GM18502 (cell line): ENCODE results near the gene SUMO3.

Experiments used
- ATAC-seq: cut with Tn5 transposase; IDR thresholded peaks from one replicate; pipeline ENCODE4 v1.9.1; 2021; ENCODE audit warnings: mild to moderate bottlenecking; ENCODE audit not compliant: unreplicated experiment, poor library complexity

The SUMO3 gene

DNA sequence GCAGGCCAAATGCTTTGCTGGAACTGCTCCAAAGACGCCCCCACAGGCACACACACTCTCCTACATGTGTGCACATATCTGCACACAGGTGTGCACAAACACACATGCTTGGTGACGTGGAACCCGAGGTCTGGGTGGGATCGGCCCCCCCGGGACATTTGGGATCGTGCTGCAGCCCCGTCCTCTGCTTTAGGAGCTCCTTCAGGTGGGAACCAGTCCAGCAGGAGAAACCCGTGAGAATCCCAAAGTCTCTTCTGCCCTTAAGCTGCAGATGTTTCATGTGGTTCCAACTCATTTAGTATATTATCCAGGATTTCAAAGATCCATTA is 54.8 kb downstream of the SUMO3 start:
- no peak for ATAC-seq

DNA sequence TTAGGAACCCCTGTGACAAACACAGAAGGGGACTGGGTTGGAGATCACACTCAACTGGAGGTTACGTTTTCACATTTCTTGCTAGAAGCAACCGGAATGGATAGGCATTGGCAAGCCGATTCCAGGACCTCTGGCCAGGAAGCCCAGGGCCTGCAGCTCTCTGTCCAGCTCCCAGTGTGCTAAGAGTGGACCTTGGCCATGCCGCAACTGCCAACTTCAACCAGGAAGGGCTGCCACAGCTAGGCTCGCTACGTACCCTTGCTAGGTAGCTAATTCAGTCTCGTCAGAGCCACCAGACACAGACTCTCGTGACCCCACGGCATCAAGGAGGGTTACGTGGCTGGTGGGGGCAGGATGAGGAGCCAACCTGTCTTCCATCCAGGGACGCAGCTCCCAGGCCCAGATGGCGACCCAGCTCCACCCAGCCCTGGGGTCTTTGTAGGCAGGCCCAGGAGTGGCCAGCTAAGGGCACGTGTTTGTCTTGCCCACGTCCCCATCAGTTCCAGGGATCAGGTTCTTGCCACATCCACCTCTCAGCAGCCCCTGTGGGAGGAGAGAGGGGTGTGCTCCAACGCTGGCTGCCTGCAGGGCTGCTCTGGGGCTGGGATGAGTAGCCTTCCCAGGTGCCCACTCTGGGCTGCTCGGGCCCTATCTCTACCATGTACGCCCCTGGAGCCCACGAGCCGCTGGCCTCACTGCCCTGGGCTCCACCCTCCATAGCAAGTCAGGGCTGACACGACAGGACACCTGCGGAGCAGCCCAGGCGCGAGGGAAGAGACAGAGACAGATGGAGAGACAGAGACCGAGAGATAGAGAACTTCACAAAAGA is 55.4 kb downstream of the SUMO3 start:
- ATAC-seq, result no peak

DNA sequence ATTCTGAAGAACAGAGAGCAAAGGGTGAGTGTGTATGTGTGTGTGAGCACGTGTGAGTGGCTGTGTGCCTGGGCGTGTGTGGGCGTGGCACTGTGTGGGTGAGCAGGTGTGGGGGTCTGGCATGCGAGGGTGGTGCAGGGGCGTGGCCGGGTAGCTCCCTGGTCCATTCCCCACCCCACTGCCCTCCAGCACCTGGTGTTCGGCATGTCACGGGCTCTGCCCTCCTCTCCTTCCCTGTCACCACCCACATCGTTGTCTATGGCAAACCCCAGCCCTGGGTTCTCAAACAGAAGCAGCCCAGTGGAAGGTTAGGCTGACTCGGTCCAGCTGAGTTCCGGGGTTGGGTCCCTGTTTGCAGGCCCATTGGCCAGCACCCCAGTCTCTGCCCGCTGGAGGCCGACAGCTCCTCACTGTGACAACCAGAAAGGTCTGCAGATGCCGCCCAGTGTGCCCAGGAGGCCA is 56.1 kb downstream of the SUMO3 start:
- no peak for ATAC-seq

DNA sequence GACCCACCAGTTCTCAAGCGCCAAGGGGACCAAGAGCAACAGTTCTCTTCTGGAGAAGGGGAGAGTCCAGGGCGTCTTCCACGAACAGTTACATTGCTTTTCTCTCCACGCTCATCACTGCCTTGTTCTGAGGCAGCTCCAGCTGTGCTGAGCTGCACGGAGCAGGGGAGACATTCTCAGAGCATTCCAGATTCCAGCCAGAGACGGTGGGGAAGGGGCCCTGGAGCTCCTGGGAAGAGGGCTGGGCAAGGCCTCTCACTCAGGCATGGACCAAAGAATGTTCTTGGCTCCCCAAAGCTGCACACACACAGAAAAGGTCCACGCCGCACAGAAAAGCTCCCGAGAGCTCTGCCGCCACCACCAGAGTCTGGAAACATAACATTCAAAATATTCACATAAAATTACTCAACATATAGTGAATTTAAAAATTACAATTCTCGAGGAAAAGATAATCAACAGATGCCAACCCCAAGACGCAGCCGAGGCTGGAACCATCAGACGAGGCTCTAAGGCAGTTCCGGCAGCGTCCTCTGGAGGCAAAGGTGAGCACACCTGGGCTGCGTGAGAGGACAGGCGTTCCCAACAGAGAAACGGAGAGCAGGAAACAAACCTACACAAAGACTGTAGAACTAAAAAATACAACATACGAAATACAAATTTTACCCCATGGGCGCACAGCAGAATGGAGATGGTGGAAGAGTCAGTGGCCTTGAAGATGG is 56.7 kb downstream of the SUMO3 start:
- ATAC-seq, result no peak

DNA sequence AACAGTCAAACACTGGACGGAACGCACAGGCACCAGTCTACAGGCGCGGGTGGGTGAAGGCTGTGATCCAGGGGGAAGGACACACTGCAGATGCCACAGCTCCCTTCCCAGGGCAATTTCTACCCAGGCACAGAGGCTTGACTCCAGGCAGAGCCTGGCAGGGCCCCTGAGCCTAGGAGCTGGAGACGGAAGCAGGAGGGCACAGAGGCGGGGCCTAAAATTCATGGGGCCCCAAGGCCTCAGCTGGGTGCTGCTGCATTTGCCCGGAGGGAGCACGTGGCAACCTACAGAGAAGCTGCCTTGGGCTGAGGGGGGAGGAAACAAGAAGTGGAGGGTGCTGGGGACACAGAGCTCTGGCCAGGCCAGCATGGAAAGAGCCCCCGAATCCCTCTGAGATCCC is 57.5 kb downstream of the SUMO3 start:
- ATAC-seq, result no peak

DNA sequence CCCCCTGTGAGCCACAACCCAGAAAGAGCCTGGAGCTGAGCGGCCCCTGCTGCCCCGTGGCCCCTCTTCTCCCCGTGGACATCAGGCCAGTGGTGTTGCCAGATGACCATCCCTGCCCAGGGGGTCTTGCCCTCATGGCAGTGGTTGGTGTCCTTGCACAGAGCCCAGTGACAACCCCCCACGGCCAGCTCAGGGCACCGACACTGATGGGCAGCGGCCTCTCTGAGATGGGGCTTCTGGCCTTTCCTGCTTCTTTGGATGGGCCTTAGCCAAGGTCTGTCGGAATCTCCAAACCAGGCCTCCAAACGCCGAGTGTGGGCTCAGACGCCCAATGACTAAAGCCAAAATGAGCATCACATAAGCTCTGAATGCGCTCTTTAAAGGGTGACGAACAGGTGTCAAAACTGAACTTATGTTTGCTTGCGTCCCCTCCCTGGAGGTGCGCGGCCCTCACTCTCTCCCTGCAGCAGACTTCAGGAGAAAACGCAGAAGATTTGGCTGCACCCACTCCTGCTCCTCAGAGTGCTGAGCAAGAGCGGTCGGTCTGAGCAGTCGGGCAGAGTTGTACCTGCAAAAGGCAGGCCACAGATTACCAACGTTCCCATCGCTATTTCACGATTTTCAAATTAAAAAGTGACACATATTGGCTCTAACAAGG is 58.1 kb downstream of the SUMO3 start:
- ATAC-seq, result no peak

DNA sequence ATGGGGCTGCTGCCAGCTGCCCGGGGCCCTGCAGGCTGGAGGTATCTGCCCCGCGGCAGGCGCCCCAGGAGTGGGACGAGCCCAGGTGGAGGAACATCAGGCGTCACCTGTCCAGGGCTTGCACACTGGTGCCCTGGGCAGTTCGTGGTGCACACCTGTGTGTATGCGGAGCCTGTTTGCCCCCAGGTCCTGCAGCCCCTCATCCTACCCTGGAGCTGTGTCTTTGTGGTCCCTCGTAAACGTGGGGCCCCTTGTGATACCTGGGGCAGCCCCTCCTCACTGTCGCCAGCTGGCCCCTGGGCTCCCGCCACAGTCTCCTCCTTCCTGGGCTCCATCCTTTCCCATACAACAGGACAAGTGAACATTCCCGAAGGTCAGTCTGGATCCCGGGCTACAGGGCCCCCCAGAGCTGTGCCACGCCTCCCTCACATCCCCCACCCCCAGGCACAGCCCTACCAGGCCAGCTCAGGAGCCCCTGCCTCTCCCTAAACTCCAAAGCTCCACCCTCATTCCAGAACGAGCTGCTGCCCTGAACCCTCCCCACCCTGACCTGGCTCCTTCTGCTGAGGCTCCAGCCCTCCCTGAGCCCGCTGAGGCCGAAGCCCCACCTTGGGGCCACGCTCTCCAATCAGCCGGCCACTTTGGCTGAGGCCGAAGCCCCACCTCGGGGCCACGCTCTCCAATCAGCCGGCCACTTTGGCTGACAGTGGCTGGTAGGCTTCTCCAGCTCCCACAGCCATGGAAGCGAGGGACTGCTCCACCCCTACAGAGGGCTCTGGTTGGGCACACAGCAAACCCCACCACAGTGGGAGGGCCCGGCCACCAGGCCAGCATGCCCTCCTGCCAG is 58.9 kb downstream of the SUMO3 start:
- ATAC-seq, result no peak

DNA sequence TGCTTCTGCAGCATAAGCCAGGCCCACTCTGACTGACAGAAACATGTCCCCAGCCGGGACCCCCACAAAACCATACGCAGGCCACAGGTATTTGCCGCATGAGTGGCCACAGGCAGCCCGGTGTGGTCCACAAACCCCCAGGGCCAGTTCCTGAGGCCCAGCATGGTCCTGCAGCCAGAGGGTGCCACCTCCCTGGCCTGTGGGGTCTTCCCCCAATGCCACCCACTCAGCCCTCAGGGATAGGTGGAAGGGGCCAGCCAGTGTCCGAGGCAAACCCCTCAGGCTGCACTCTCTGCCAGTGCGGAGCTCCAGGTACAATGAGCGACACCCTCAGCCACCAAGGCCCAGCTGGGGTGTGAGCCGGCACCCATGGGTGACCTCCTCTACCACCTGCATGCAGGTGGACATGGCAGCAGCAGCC is 59.7 kb downstream of the SUMO3 start:
- no peak for ATAC-seq

DNA sequence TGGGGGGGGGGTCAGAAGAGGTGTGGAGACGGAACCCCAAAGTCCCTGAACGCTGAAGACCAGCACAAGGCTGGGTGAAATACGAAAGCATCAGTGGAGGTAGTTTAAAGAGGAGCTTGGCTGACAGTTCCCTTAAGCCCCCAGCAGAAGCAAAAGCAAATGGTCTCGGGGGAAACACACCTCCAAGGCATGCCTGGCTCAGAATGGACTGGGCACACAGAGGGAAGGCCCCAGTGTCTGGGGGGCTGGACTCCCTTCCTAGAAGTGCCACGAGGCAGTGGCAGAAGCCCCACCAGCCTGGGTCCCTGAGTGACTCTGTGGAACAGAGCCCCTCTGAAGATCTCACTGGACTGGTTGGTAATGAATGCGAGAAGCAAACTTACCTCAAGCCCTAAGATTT is 60.1 kb downstream of the SUMO3 start:
- no peak for ATAC-seq

DNA sequence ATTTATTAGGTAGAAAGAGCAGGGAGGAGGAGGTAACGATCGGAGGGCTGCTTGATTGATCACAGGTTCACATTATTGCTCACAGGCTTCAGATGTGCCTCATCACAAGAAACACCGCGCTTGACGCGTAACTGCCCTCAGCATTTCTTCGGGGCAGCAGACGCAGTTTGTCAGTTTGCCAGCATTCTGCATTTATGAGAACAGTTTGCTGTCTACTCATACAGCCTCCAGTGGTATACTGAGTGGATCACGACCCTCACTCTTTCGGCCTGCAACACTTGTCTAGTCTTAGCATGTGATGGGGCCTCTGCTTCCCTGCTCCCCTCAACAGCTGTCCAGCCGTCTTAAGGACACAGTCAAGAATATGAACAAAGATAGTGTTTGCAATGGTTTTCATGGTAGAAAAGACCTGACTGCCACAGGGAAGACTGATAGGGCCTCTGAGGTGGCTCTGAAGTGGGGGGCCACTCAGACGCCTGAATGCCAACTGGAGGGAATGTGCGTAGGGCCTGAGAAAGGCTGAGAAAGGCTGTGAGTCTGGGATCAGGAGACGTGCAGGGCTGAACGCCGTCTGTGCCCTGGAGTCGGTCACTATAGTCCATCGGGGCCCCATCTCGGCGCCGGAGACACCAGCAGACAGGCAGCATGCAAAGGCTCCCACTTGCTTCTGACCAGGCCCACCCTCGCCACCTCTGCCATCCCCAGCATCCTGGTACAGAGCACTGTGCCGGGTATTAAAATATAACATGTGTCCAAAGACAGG is 61.3 kb downstream of the SUMO3 start:
- no peak for ATAC-seq
